ENCODE data around the gene TRPM3.

DNA sequence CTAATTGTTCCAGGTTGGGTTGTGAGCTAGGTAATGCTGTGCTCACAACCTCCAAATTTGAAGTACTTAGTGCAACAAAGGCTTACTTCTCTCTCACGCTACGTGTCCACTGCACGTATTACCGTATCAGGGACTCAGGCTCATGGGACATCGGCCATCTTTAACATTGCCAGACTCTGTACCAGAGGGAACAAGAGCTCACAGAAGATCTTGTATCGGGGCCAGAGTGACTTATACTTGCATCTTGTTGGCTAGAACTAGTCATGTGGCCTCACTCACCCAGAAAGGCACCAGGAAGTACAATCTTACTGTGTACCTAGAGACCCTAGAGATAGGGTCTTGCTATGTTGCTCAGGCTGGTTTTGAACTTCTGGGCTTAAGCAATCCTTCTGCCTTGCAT lies 625.9 kb downstream of the TRPM3 start:
- TF ChIP-seq POLR2AphosphoS5 (IDR thresholded peaks at IDR 0.05) (no peak), POLR2A (IDR thresholded peaks at IDR 0.05) (no peak), EP300 (IDR thresholded peaks at IDR 0.05) (no peak)
- TF ChIP-seq, protein P1, sequence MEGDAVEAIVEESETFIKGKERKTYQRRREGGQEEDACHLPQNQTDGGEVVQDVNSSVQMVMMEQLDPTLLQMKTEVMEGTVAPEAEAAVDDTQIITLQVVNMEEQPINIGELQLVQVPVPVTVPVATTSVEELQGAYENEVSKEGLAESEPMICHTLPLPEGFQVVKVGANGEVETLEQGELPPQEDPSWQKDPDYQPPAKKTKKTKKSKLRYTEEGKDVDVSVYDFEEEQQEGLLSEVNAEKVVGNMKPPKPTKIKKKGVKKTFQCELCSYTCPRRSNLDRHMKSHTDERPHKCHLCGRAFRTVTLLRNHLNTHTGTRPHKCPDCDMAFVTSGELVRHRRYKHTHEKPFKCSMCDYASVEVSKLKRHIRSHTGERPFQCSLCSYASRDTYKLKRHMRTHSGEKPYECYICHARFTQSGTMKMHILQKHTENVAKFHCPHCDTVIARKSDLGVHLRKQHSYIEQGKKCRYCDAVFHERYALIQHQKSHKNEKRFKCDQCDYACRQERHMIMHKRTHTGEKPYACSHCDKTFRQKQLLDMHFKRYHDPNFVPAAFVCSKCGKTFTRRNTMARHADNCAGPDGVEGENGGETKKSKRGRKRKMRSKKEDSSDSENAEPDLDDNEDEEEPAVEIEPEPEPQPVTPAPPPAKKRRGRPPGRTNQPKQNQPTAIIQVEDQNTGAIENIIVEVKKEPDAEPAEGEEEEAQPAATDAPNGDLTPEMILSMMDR (IDR thresholded peaks at IDR 0.05): no peak
